GM21390 (cell line): ENCODE results near the gene SPRED3.

Experiments
- ATAC-seq: cut with Tn5 transposase; IDR thresholded peaks from one replicate; pipeline ENCODE4 v1.9.1; 2021; ENCODE audit not compliant: unreplicated experiment

The SPRED3 gene

DNA sequence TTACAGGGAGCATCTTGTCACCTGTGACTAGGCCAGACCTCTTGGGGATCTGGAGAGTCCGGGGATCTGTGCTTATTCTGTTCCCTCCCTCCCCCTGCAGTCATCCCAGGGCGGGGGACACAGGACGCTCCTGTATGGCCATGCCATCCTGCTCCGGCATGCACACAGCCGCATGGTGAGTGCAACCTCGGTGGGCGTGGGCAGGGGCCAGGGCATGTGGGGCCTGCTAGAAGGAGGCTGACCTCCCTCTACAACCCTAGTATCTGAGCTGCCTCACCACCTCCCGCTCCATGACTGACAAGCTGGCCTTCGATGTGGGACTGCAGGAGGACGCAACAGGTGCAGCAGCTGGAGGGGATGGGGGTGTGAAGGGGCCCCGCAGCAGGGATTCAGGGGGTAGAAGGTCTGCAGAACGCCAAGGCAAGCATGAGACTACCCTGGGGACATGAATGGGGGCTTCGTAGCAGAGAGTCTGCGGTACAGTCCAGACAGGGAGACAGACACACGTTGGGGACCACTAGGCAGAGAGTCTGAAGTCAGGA is 55.0 kb downstream of the SPRED3 start:
- ATAC-seq, result no peak

GRCh38 chr19:38444026-38444425 is 55.5 kb downstream of the SPRED3 start:
- ATAC-seq, result no peak

DNA sequence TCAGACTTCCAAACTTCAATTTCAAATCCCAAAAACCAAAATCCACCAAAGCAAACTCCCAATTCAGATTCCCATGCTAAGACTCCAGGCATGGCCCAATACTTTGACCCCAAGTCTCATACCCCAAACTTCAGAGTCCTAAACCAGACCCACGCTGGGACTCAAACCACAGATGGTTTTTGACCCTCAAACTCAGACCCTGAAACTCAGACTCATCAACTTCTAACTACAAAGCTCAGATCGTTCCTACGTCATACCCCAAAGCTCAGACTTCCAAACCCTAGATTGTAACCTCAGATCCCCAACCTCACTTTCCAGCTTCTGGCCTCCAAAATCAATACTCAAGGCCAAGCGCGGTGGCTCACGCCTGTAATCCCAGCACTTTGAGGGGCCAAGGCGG is 56.9 kb downstream of the SPRED3 start:
- ATAC-seq, result no peak

- ATAC-seq, result no peak
These were observed 59.7 kb downstream of the SPRED3 start for GRCh38 chr19:38448225-38448624.
